ENCODE data around the gene ZNRD2. TPM values are rescaled to one million over a fixed set of nuclear protein-coding genes. Genes with fewer than 3 reads are reported as not detected.

ZNRD2 gene
- total RNA-seq, 1 experiment from 2014 or later, result 40.7 TPM

DNA sequence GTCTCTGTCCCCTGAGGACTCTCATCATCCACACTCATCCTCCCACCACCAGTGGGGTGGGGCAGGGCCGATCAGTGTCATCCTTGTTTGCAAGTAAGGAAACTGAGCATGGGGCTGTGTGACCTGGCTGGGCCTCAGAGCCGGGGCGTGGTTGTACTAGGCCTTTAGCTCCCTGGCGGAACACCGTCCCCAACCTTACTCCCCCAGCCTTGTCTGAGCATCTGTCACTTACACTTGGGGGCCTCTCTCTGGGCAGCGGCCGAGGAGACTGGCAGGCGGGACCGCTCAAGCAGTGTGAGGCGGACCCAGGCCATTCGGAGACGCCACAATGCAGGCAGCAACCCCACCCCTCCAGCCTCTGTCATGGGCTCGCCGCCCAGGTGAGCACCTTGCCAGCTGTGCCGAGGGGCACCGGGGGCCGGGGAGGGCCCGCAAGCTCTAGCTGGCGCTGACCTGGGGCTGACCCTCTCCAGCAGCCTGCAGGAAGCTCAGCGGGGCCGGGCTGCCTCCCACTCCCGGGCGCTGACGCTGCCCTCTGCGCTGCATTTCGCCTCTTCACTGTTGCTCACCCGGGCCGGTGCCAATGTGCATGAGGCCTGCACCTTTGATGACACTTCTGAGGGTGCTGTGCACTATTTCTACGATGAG, 49.1 kb downstream of the ZNRD2 start:
- Mint-ChIP-seq H3K9me3 (ENCODE audit: low read depth, unreplicated experiment) (no peaks in the 10 kb centered on the region), H3K4me3 (ENCODE audit: low read depth, unreplicated experiment) (no peak overlapping the region), H3K27me3 (ENCODE audit: unreplicated experiment) (no peaks in the 10 kb centered on the region), H3K4me1 (ENCODE audit: low read depth, unreplicated experiment) (peaks cover 9% of the 10 kb centered on the region), H3K27ac (ENCODE audit: unreplicated experiment) (no peak overlapping the region), H3K36me3 (ENCODE audit: insufficient read depth, unreplicated experiment) (peaks cover 67% of the 10 kb centered on the region)
- TF ChIP-seq CTCF (IDR thresholded peaks at IDR 0.05; ENCODE audit: unreplicated experiment), result no peak
- DNase-seq, result no peak
- intact Hi-C loops (cut with micrococcal nuclease; ENCODE audit: unreplicated experiment), result no loop called here
- no TSS peak for BruUV-seq (replicated peaks)
- CTCF ChIA-PET, result interaction anchor here (0.6 to 1.1 kb wide), 2 partner anchors 10 to 94 kb away, joined by 3 read pairs; partner anchors contain the start of gene SCYL1

GRCh38 chr11:65620666-65621065, 50.4 kb downstream of the ZNRD2 start:
- H3K27ac Mint-ChIP-seq (ENCODE audit: unreplicated experiment), result no peak overlapping the region
- no peak for DNase-seq
- H3K9me3 Mint-ChIP-seq (ENCODE audit: low read depth, unreplicated experiment), result no peaks in the 10 kb centered on the region
- H3K4me3 Mint-ChIP-seq (ENCODE audit: low read depth, unreplicated experiment), result no peak overlapping the region
- H3K27me3 Mint-ChIP-seq (ENCODE audit: unreplicated experiment), result no peaks in the 10 kb centered on the region
- CTCF ChIA-PET, result no interaction called here
- intact Hi-C loops (cut with micrococcal nuclease; ENCODE audit: unreplicated experiment), result no loop called here
- no peak for TF ChIP-seq CTCF (IDR thresholded peaks at IDR 0.05; ENCODE audit: unreplicated experiment)
- peaks cover 61% of the 10 kb centered on the region for H3K36me3 Mint-ChIP-seq (ENCODE audit: insufficient read depth, unreplicated experiment)
- H3K4me1 Mint-ChIP-seq (ENCODE audit: low read depth, unreplicated experiment), result peaks cover 9% of the 10 kb centered on the region
- BruUV-seq (replicated peaks), result no TSS peak

DNA sequence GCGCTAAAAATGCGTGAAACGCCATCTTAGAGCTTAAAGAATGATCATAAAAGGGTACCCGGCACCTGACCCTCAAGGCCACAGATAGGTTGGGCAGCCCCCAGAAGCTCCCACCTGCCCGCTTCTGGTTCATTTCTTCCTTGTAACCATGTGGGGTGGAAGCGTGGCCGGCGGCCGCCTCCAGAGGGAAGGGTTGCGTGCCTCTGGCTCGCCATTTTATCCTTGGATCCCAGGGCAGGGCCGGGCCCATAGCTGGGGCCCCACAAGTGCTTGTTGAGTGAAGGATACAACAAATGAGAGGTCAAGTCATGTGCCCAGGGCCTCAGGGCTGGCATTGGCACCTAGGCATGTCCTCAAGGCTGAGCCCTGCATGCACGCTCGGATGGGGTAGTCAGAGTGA, 51.2 kb downstream of the ZNRD2 start:
- TF ChIP-seq CTCF (IDR thresholded peaks at IDR 0.05; ENCODE audit: unreplicated experiment), result no peak
- Mint-ChIP-seq H3K9me3 (ENCODE audit: low read depth, unreplicated experiment) (no peaks in the 10 kb centered on the region), H3K4me1 (ENCODE audit: low read depth, unreplicated experiment) (peaks cover 7% of the 10 kb centered on the region), H3K4me3 (ENCODE audit: low read depth, unreplicated experiment) (no peak overlapping the region), H3K27me3 (ENCODE audit: unreplicated experiment) (no peaks in the 10 kb centered on the region), H3K36me3 (ENCODE audit: insufficient read depth, unreplicated experiment) (peaks cover 56% of the 10 kb centered on the region), H3K27ac (ENCODE audit: unreplicated experiment) (peak overlapping the region; percentile 34)
- DNase-seq, result no peak
- intact Hi-C loops (cut with micrococcal nuclease; ENCODE audit: unreplicated experiment), result no loop called here
- CTCF ChIA-PET, result no interaction called here
- BruUV-seq (replicated peaks), result no TSS peak

Other genes with a start within 250 kb of the ZNRD2 start
- 57.5 and 61.1 TPM in 2 replicates for gene DPF2, start 236.6 kb upstream of the ZNRD2 start, total RNA-seq (2022)
- 0.73 and 1.5 TPM in 2 replicates for gene TIGD3, start 215.7 kb upstream of the ZNRD2 start, total RNA-seq (2022)
- gene SLC25A45, start 187.8 kb upstream of the ZNRD2 start, total RNA-seq (2022), result 2.9 and 4.0 TPM in 2 replicates
- gene FRMD8, start 183.8 kb upstream of the ZNRD2 start, total RNA-seq (2022), result 40.2 and 51.9 TPM in 2 replicates
- 605 and 821 TPM in 2 replicates for gene NEAT1, start 147.7 kb upstream of the ZNRD2 start, total RNA-seq (2022)
- gene MALAT1, start 71.4 kb upstream of the ZNRD2 start, total RNA-seq (2022), result 8,437 and 9,950 TPM in 2 replicates
- 47.8 and 53.6 TPM in 2 replicates for gene SCYL1, start 45.4 kb upstream of the ZNRD2 start, total RNA-seq (2022)
- gene LTBP3, start 12.1 kb upstream of the ZNRD2 start, total RNA-seq (2022), result 166 and 169 TPM in 2 replicates
- gene FAM89B, start 2.1 kb downstream of the ZNRD2 start, total RNA-seq (2022), result 29.8 and 30.6 TPM in 2 replicates
- gene EHBP1L1, start 5.6 kb downstream of the ZNRD2 start, total RNA-seq (2022), result 73.7 and 81.0 TPM in 2 replicates
- 1.2 and 1.4 TPM in 2 replicates for gene KCNK7, start 25.3 kb downstream of the ZNRD2 start, total RNA-seq (2022)
- 86.3 and 91.4 TPM in 2 replicates for gene MAP3K11, start 43.7 kb downstream of the ZNRD2 start, total RNA-seq (2022)
- gene PCNX3, start 45.3 kb downstream of the ZNRD2 start, total RNA-seq (2022), result 72.8 and 77.4 TPM in 2 replicates
- gene SIPA1, start 67.6 kb downstream of the ZNRD2 start, total RNA-seq (2022), result 33.0 and 41.3 TPM in 2 replicates
- gene RELA, start 92.4 kb downstream of the ZNRD2 start, total RNA-seq (2022), result 76.4 and 79.6 TPM in 2 replicates
- 50.9 and 51.0 TPM in 2 replicates for gene KAT5, start 141.8 kb downstream of the ZNRD2 start, total RNA-seq (2022)
- 26.2 and 28.2 TPM in 2 replicates for gene RNASEH2C, start 150.3 kb downstream of the ZNRD2 start, total RNA-seq (2022)
- gene AP5B1, start 210.5 kb downstream of the ZNRD2 start, total RNA-seq (2022), result 18.5 and 21.9 TPM in 2 replicates
- 12.7 and 15.2 TPM in 2 replicates for gene OVOL1, start 216.6 kb downstream of the ZNRD2 start, total RNA-seq (2022)